Measurements from ENCODE around the gene IL22RA2.

The IL22RA2 gene

GRCh38 chr6:137206577-137206976 lies 33.1 kb upstream of the IL22RA2 start:
- ChIA-PET CTCF (no interaction called here), POLR2A (no interaction called here)
- Histone ChIP-seq H3K4me1 (ENCODE audit: control insufficient read depth, insufficient read depth, low read length) (no peaks in the 10 kb centered on the region), H3K9me3 (ENCODE audit: control insufficient read depth, insufficient read depth, low read depth, low read length) (no peaks in the 10 kb centered on the region), H3K4me3 (ENCODE audit: low read depth, low read length) (no peak overlapping the region), H3K36me3 (ENCODE audit: control insufficient read depth in 2 of 2, insufficient read depth in 1 of 2, low read length in 2 of 2) (peaks cover 22 to 56% of the 10 kb centered on the region in 2 experiments), H3K27ac (ENCODE audit: extremely low read depth, low read depth, low read length) (no peak overlapping the region)
- no peak for TF ChIP-seq ZNF837 (tag by site-specific recombination; IDR thresholded peaks at IDR 0.05)
- no peak for TF ChIP-seq KLF8 (tag by site-specific recombination; IDR thresholded peaks at IDR 0.05)
- TF ChIP-seq ZNF133 (tag by site-specific recombination; IDR thresholded peaks at IDR 0.05): no peak
- no peak for TF ChIP-seq ZNF114 (tag by site-specific recombination; IDR thresholded peaks at IDR 0.05)
- no peak for TF ChIP-seq ZNF513 (tag by site-specific recombination; IDR thresholded peaks at IDR 0.05)
- no peak for TF ChIP-seq ZNF366 (tag by site-specific recombination; conservative IDR thresholded peaks at IDR 0.05)
- TF ChIP-seq PRDM2 (tag by site-specific recombination; IDR thresholded peaks at IDR 0.05; ENCODE audit: borderline replicate concordance): no peak
- TF ChIP-seq MYNN (tag by site-specific recombination; IDR thresholded peaks at IDR 0.05; ENCODE audit: borderline replicate concordance): no peak
- no peak for TF ChIP-seq ZNF18 (tag by site-specific recombination; IDR thresholded peaks at IDR 0.05)

DNA sequence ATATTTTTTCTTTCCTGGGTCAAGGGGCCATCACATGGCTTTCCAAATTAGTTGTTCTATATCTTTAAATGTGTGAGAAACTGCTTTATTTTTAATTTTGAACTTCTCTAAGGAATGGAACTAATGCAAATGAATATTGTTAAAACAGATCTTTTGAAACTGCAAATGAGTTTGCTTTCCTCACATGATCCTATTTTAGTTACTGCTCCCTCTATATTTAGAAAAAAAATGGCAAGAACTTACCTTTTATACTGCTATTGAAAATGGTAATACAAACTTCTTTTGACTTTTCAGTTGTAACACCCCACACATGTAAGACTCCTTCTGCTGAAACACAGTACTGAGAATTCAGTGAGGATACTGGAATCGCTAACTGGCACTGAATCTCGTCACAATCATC lies 29.8 kb upstream of the IL22RA2 start:
- CTCF ChIA-PET: no interaction called here
- Histone ChIP-seq H3K4me1 (ENCODE audit: control insufficient read depth, insufficient read depth, low read length) (no peaks in the 10 kb centered on the region), H3K4me3 (ENCODE audit: low read depth, low read length) (no peak overlapping the region), H3K9me3 (ENCODE audit: control insufficient read depth, insufficient read depth, low read depth, low read length) (no peaks in the 10 kb centered on the region), H3K36me3 (ENCODE audit: control insufficient read depth in 2 of 2, insufficient read depth in 1 of 2, low read length in 2 of 2) (peaks cover 24 to 80% of the 10 kb centered on the region in 2 experiments), H3K27ac (ENCODE audit: extremely low read depth, low read depth, low read length) (no peak overlapping the region)
- TF ChIP-seq ZNF530 (tag by site-specific recombination; IDR thresholded peaks at IDR 0.05; ENCODE audit: low read depth): no peak
- TF ChIP-seq ZNF654 (tag by site-specific recombination; IDR thresholded peaks at IDR 0.05; ENCODE audit: low read depth): no peak
- TF ChIP-seq ZNF555 (tag by site-specific recombination; conservative IDR thresholded peaks at IDR 0.05): no peak
- no peak for TF ChIP-seq ZNF629 (tag by site-specific recombination; IDR thresholded peaks at IDR 0.05)
- no peak for TF ChIP-seq ZNF791 (tag by site-specific recombination; IDR thresholded peaks at IDR 0.05)
- no peak for TF ChIP-seq ZNF398 (tag by site-specific recombination; IDR thresholded peaks at IDR 0.05)
- no peak for TF ChIP-seq EGR2 (tag by site-specific recombination; IDR thresholded peaks at IDR 0.05; ENCODE audit: low read depth)
- TF ChIP-seq ZBTB49 (tag by site-specific recombination; IDR thresholded peaks at IDR 0.05; ENCODE audit: low read depth): no peak
- no peak for TF ChIP-seq ZNF214 (tag by site-specific recombination; IDR thresholded peaks at IDR 0.05; ENCODE audit: borderline replicate concordance)
- POLR2A ChIA-PET: no interaction called here
